HCT116 (cell line): ENCODE data around the gene C2orf92. TPM values are rescaled to one million over a fixed set of nuclear protein-coding genes. Genes with fewer than 3 reads are reported as not detected.

Source experiments
- ATAC-seq: fragments of 200-7000 bp; cut with Tn5 transposase; 2 replicates; pipeline ENCODE4 v1.9.1; 2020; ENCODE audit warnings: mild to moderate bottlenecking, moderate library complexity
- BruUV-seq: library from RNA; stranded (reverse); fragments of 400-500 nt; replicated peaks from 2 replicates; lab custom pipeline; 2021; lab: Mats Ljungman, UMichigan
- CTCF ChIA-PET: fragments of 300-600 bp; sonication (Branson Sonifier 250); formaldehyde crosslinking; loops from one replicate; lab custom pipeline; 2021; ENCODE audit warnings: antibody characterized with exemption; lab: Charles Lee
- POLR2A ChIA-PET: fragments of 300-600, 350-600 bp; sonication (Branson Sonifier 250); formaldehyde crosslinking; loops from one replicate; lab custom pipeline; 2021; ENCODE audit warnings: antibody characterized with exemption; lab: Charles Lee
- RAD21 ChIA-PET, 2 experiments: fragments of 300-600 bp; sonication (Branson Sonifier 250); formaldehyde crosslinking; loops; one replicate each; lab custom pipeline; 2023; ENCODE audit warnings: low total read pairs in 2 of 2; ENCODE audit not compliant: uncharacterized antibody in 2 of 2, unreplicated experiment in 2 of 2, low non-redundant PET in 1 of 2; lab: Charles Lee
- DNase-seq: peaks from one replicate; pipeline ENCODE4 v3.0.0-alpha.2; 2010; ENCODE audit warnings: low read depth, low spot score
- H2AFZ ChIP-seq: fragments of 200-600 bp; shearing (Covaris generic), sonication (generic); 2 replicates; pipeline ENCODE4 v1.6.1; 2017; ENCODE audit warnings: low read depth, mixed run types, mixed read lengths, antibody characterized with exemption, low read length; ENCODE audit not compliant: poor library complexity, severe bottlenecking
- H3K27ac ChIP-seq: 2 replicates; pipeline ENCODE4 v1.5.1; 2012; ENCODE audit warnings: low read depth, low read length
- H3K27me3 ChIP-seq: fragments of 200-600 bp; sonication (generic); 2 replicates; pipeline ENCODE4 v1.6.1; 2016; ENCODE audit warnings: mixed run types, low read length, mixed read lengths; ENCODE audit not compliant: insufficient read depth
- H3K36me3 ChIP-seq, 2 experiments: fragments of 200-500 bp in 1 of 2; fragments of 200-600 bp in 1 of 2; sonication (Bioruptor generic) in 1 of 2; sonication (generic) in 1 of 2; 2 replicates each; pipeline versions ENCODE4 v1.5.1 to v1.6.1; 2014 to 2016; ENCODE audit warnings: low read length in 2 of 2, inconsistent platforms in 1 of 2, mixed read lengths in 1 of 2, mixed run types in 1 of 2; ENCODE audit not compliant: insufficient read depth in 2 of 2, control insufficient read depth in 1 of 2
- H3K4me1 ChIP-seq, 2 experiments: fragments of 200-600 bp in 1 of 2; sonication (generic) in 1 of 2; 2 replicates each; pipeline versions ENCODE4 v1.5.1 to v1.6.1; 2012 to 2017; ENCODE audit warnings: low read length in 2 of 2, inconsistent platforms in 1 of 2, mild to moderate bottlenecking in 1 of 2, mixed read lengths in 1 of 2, mixed run types in 1 of 2, moderate library complexity in 1 of 2; ENCODE audit not compliant: insufficient read depth in 2 of 2, control insufficient read depth in 1 of 2
- H3K4me2 ChIP-seq: fragments of 200-600 bp; sonication (generic); 2 replicates; pipeline ENCODE4 v1.6.1; 2017; ENCODE audit warnings: mixed run types, low read length, mixed read lengths
- H3K4me3 ChIP-seq, 2 experiments: fragments of 200-600 bp in 1 of 2; sonication (generic) in 1 of 2; replicated peaks in 1 of 2; 2 replicates each; pipeline ENCODE4 v1.5.1; 2011 to 2016; ENCODE audit warnings: low read length in 2 of 2, control low read depth in 1 of 2, low read depth in 1 of 2, mild to moderate bottlenecking in 1 of 2, mixed read lengths in 1 of 2, mixed run types in 1 of 2
- H3K79me2 ChIP-seq: fragments of 200-600 bp; sonication (generic); 2 replicates; pipeline ENCODE4 v1.6.1; 2017; ENCODE audit warnings: mild to moderate bottlenecking, mixed run types, low read length, moderate library complexity, mixed read lengths; ENCODE audit not compliant: insufficient read depth
- H3K9ac ChIP-seq: fragments of 200-600 bp; sonication (generic); 2 replicates; pipeline ENCODE4 v1.6.1; 2016; ENCODE audit warnings: low read length, mixed read lengths
- H3K9me2 ChIP-seq: fragments of 200-600 bp; sonication (generic), shearing (Covaris generic); 2 replicates; pipeline ENCODE4 v1.6.1; 2017; ENCODE audit warnings: mixed run types, mild to moderate bottlenecking, moderate library complexity; ENCODE audit not compliant: insufficient read depth
- H3K9me3 ChIP-seq, 2 experiments: fragments of 200-500 bp in 1 of 2; fragments of 200-600 bp in 1 of 2; sonication (Bioruptor generic) in 1 of 2; sonication (generic) in 1 of 2; 2 replicates each; pipeline ENCODE4 v1.6.1; 2014 to 2017; ENCODE audit warnings: low read length in 2 of 2, mixed read lengths in 2 of 2, inconsistent platforms in 1 of 2, low read depth in 1 of 2, mild to moderate bottlenecking in 1 of 2, mixed run types in 1 of 2, moderate library complexity in 1 of 2; ENCODE audit not compliant: control insufficient read depth in 1 of 2, insufficient read depth in 1 of 2
- H4K20me1 ChIP-seq: fragments of 200-600 bp; sonication (generic), shearing (Covaris generic); 2 replicates; pipeline ENCODE4 v1.6.1; 2017; ENCODE audit warnings: mixed run types, mild to moderate bottlenecking, moderate library complexity; ENCODE audit not compliant: insufficient read depth
- ATF3 ChIP-seq: IDR thresholded peaks from 2 replicates; pipeline ENCODE4 v1.6.1; 2012
- CBX3 ChIP-seq: IDR thresholded peaks from 2 replicates; pipeline ENCODE4 v1.6.1; 2012; ENCODE audit warnings: low read depth
- ELF1 ChIP-seq: IDR thresholded peaks from 2 replicates; pipeline ENCODE4 v1.6.1; 2012; ENCODE audit warnings: low read depth, borderline replicate concordance
- EZH2 ChIP-seq: fragments of 200-600 bp; sonication (generic); IDR thresholded peaks from 2 replicates; pipeline ENCODE4 v1.6.1; 2017; ENCODE audit warnings: antibody characterized with exemption, mixed run types
- EZH2phosphoT487 ChIP-seq: fragments of 200-600 bp; IDR thresholded peaks from 2 replicates; pipeline ENCODE4 v1.6.1; 2018; ENCODE audit warnings: antibody characterized with exemption, borderline replicate concordance
- FOSL1 ChIP-seq: IDR thresholded peaks from 2 replicates; pipeline ENCODE4 v1.6.1; 2012; ENCODE audit warnings: low read depth
- POLR2A ChIP-seq: IDR thresholded peaks from 2 replicates; pipeline ENCODE4 v1.7.0; 2011; ENCODE audit warnings: borderline replicate concordance; ENCODE audit not compliant: insufficient read depth, insufficient read length; ENCODE audit errors: extremely low read depth
- POLR2AphosphoS5 ChIP-seq: IDR thresholded peaks from 2 replicates; pipeline ENCODE4 v1.6.1; 2011; ENCODE audit warnings: mild to moderate bottlenecking, low read depth, low read length, moderate library complexity
- RAD21 ChIP-seq: IDR thresholded peaks from 2 replicates; pipeline ENCODE4 v1.6.1; 2012; ENCODE audit warnings: low read depth, mild to moderate bottlenecking
- SIN3A ChIP-seq: IDR thresholded peaks from 2 replicates; pipeline ENCODE4 v1.6.1; 2012; ENCODE audit warnings: low read depth
- SP1 ChIP-seq: IDR thresholded peaks from 2 replicates; pipeline ENCODE4 v1.6.1; 2012; ENCODE audit warnings: low read depth
- SRF ChIP-seq: IDR thresholded peaks from 2 replicates; pipeline ENCODE4 v1.6.1; 2012; ENCODE audit warnings: low read depth
- TCF7L2 ChIP-seq: IDR thresholded peaks from 2 replicates; pipeline ENCODE4 v1.7.0; 2011; ENCODE audit warnings: borderline replicate concordance, inconsistent platforms; ENCODE audit not compliant: insufficient read depth, insufficient read length; ENCODE audit errors: extremely low read depth
- ZFX ChIP-seq: fragments of 450-650 bp; IDR thresholded peaks from 2 replicates; pipeline ENCODE4 v1.6.1; 2017
- ZNF274 ChIP-seq: fragments of 200-500 bp; sonication (Bioruptor generic); IDR thresholded peaks from 2 replicates; pipeline ENCODE4 v1.6.1; 2014; ENCODE audit warnings: mild to moderate bottlenecking, low read depth, low read length, inconsistent platforms
- intact Hi-C: fragments of 100-400 bp; cut with micrococcal nuclease; formaldehyde crosslinking; loops from 2 replicates; pipeline ENCODE4 v1.10.0; 2022
- total RNA-seq: library from RNA; stranded (reverse); gene quantifications from one replicate; pipeline ENCODE4 v1.2.1, GENCODE V29; 2021; ENCODE audit not compliant: unreplicated experiment
- TF ChIP-seq, protein P1 (sequence below), 3 experiments: fragments of 200-600 bp in 1 of 3; sonication (generic) in 1 of 3; IDR thresholded peaks in 2 of 3; conservative IDR thresholded peaks in 1 of 3; 2 replicates each; pipeline ENCODE4 v1.5.1; 2012 to 2017; ENCODE audit warnings: low read depth in 2 of 3, low read length in 2 of 3, antibody characterized with exemption in 1 of 3, borderline replicate concordance in 1 of 3, control low read depth in 1 of 3, mild to moderate bottlenecking in 1 of 3, mixed read lengths in 1 of 3, mixed run types in 1 of 3, moderate library complexity in 1 of 3; ENCODE audit not compliant: insufficient read depth in 1 of 3
- TF ChIP-seq, protein P2 (sequence below): IDR thresholded peaks from 2 replicates; pipeline ENCODE4 v1.6.1; 2011; ENCODE audit warnings: mild to moderate bottlenecking, low read length, moderate library complexity; ENCODE audit not compliant: insufficient replicate concordance; ENCODE audit errors: extremely low read depth
- TF ChIP-seq, protein P3 (sequence below): IDR thresholded peaks from 2 replicates; pipeline ENCODE4 v1.6.1; 2012; ENCODE audit warnings: low read depth

The C2orf92 gene
- total RNA-seq, 1 experiment from 2014 or later: 3.0 TPM

- TF ChIP-seq SP1 (no peak), SIN3A (no peak), ATF3 (no peak), ZNF274 (no peak), POLR2A (no peak), RAD21 (no peak), TCF7L2 (no peak), EZH2 (no peak), EZH2phosphoT487 (no peak), FOSL1 (no peak), ZFX (no peak), SRF (no peak), ELF1 (no peak), POLR2AphosphoS5 (no peak), CBX3 (no peak)
- TF ChIP-seq, protein P1, sequence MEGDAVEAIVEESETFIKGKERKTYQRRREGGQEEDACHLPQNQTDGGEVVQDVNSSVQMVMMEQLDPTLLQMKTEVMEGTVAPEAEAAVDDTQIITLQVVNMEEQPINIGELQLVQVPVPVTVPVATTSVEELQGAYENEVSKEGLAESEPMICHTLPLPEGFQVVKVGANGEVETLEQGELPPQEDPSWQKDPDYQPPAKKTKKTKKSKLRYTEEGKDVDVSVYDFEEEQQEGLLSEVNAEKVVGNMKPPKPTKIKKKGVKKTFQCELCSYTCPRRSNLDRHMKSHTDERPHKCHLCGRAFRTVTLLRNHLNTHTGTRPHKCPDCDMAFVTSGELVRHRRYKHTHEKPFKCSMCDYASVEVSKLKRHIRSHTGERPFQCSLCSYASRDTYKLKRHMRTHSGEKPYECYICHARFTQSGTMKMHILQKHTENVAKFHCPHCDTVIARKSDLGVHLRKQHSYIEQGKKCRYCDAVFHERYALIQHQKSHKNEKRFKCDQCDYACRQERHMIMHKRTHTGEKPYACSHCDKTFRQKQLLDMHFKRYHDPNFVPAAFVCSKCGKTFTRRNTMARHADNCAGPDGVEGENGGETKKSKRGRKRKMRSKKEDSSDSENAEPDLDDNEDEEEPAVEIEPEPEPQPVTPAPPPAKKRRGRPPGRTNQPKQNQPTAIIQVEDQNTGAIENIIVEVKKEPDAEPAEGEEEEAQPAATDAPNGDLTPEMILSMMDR (IDR thresholded peaks at IDR 0.05 in 2 of 3, conservative IDR thresholded peaks at IDR 0.05 in 1 of 3; ENCODE audit: borderline replicate concordance in 1 of 3, insufficient read depth in 1 of 3, low read depth in 2 of 3, low read length in 2 of 3): no peak
- TF ChIP-seq, protein P2, sequence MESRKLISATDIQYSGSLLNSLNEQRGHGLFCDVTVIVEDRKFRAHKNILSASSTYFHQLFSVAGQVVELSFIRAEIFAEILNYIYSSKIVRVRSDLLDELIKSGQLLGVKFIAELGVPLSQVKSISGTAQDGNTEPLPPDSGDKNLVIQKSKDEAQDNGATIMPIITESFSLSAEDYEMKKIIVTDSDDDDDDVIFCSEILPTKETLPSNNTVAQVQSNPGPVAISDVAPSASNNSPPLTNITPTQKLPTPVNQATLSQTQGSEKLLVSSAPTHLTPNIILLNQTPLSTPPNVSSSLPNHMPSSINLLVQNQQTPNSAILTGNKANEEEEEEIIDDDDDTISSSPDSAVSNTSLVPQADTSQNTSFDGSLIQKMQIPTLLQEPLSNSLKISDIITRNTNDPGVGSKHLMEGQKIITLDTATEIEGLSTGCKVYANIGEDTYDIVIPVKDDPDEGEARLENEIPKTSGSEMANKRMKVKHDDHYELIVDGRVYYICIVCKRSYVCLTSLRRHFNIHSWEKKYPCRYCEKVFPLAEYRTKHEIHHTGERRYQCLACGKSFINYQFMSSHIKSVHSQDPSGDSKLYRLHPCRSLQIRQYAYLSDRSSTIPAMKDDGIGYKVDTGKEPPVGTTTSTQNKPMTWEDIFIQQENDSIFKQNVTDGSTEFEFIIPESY: no peak
- TF ChIP-seq, protein P3, sequence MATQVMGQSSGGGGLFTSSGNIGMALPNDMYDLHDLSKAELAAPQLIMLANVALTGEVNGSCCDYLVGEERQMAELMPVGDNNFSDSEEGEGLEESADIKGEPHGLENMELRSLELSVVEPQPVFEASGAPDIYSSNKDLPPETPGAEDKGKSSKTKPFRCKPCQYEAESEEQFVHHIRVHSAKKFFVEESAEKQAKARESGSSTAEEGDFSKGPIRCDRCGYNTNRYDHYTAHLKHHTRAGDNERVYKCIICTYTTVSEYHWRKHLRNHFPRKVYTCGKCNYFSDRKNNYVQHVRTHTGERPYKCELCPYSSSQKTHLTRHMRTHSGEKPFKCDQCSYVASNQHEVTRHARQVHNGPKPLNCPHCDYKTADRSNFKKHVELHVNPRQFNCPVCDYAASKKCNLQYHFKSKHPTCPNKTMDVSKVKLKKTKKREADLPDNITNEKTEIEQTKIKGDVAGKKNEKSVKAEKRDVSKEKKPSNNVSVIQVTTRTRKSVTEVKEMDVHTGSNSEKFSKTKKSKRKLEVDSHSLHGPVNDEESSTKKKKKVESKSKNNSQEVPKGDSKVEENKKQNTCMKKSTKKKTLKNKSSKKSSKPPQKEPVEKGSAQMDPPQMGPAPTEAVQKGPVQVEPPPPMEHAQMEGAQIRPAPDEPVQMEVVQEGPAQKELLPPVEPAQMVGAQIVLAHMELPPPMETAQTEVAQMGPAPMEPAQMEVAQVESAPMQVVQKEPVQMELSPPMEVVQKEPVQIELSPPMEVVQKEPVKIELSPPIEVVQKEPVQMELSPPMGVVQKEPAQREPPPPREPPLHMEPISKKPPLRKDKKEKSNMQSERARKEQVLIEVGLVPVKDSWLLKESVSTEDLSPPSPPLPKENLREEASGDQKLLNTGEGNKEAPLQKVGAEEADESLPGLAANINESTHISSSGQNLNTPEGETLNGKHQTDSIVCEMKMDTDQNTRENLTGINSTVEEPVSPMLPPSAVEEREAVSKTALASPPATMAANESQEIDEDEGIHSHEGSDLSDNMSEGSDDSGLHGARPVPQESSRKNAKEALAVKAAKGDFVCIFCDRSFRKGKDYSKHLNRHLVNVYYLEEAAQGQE: no peak
- TF ChIP-seq, all 23 proteins: peak for 0
- H3K4me3 ChIP-seq: no peak overlapping the region
- H2AFZ ChIP-seq: no peak overlapping the region
- no peak for ATAC-seq
- no peaks in the 10 kb centered on the region for H3K9me3 ChIP-seq
- no peaks in the 10 kb centered on the region for H3K79me2 ChIP-seq
- no peaks in the 10 kb centered on the region for H3K36me3 ChIP-seq
- CTCF ChIA-PET: no interaction called here
- intact Hi-C loops: no loop called here
- no peaks in the 10 kb centered on the region for H3K27me3 ChIP-seq
- no peak overlapping the region for H3K9ac ChIP-seq
- DNase-seq: no peak
- no peak overlapping the region for H3K4me2 ChIP-seq
- no peaks in the 10 kb centered on the region for H4K20me1 ChIP-seq
- POLR2A ChIA-PET: no interaction called here
- no peaks in the 10 kb centered on the region for H3K4me1 ChIP-seq
- H3K27ac ChIP-seq: no peak overlapping the region
- no TSS peak for BruUV-seq
- RAD21 ChIA-PET: interaction anchor here in 1 of 2 experiments (0.7 kb wide), 1 partner anchor 690 kb away, joined by 3 read pairs; no protein-coding TSS in a partner anchor
- H3K9me2 ChIP-seq: no peaks in the 10 kb centered on the region
Observed at GRCh38 chr2:97722227-97722626, 52.7 kb downstream of the C2orf92 start.
